H9 (cell line): ENCODE results near the gene IAH1. TPM values are rescaled to one million over a fixed set of nuclear protein-coding genes. Genes with fewer than 3 reads are reported as not detected.

ENCODE experiments used
- DNase-seq: peaks from one replicate; pipeline ENCODE4 v3.0.0-alpha.2; 2017
- H2AFZ ChIP-seq: one replicate; pipeline ENCODE4 v1.6.1; 2013; ENCODE audit warnings: mild to moderate bottlenecking, low read length, control low read depth, moderate library complexity
- H2AK5ac ChIP-seq: 2 replicates; pipeline ENCODE4 v1.6.1; 2013; ENCODE audit warnings: low read length, control low read depth, mixed read lengths; ENCODE audit not compliant: insufficient read length
- H2BK120ac ChIP-seq: one replicate; pipeline ENCODE4 v1.6.1; 2013; ENCODE audit warnings: low read depth, mild to moderate bottlenecking, low read length, control low read depth, inconsistent platforms; ENCODE audit not compliant: poor library complexity, severe bottlenecking
- H2BK12ac ChIP-seq: 2 replicates; pipeline ENCODE4 v1.6.1; 2013; ENCODE audit warnings: low read length, control low read depth, mixed read lengths, low read depth; ENCODE audit not compliant: insufficient read length
- H2BK15ac ChIP-seq: 2 replicates; pipeline ENCODE4 v1.6.1; 2013; ENCODE audit warnings: low read depth, low read length, control low read depth
- H2BK20ac ChIP-seq: one replicate; pipeline ENCODE4 v1.6.1; 2013; ENCODE audit warnings: low read depth, mild to moderate bottlenecking, low read length, control low read depth, inconsistent platforms; ENCODE audit not compliant: poor library complexity, severe bottlenecking
- H2BK5ac ChIP-seq: 2 replicates; pipeline ENCODE4 v1.6.1; 2013; ENCODE audit warnings: low read length, control low read depth, mixed read lengths; ENCODE audit not compliant: insufficient read length
- H3K14ac ChIP-seq: 2 replicates; pipeline ENCODE4 v1.6.1; 2013; ENCODE audit warnings: low read length, control low read depth; ENCODE audit not compliant: insufficient read depth
- H3K18ac ChIP-seq: 2 replicates; pipeline ENCODE4 v1.6.1; 2013; ENCODE audit warnings: low read depth, mild to moderate bottlenecking, mixed read lengths, low read length, control low read depth; ENCODE audit not compliant: insufficient read length
- H3K23ac ChIP-seq: 2 replicates; pipeline ENCODE4 v1.6.1; 2013; ENCODE audit warnings: low read length, control low read depth, mixed read lengths, low read depth; ENCODE audit not compliant: insufficient read length
- H3K23me2 ChIP-seq: 2 replicates; pipeline ENCODE4 v1.6.1; 2013; ENCODE audit warnings: low read depth, mild to moderate bottlenecking, mixed read lengths, low read length, control low read depth; ENCODE audit not compliant: insufficient read length, poor library complexity, severe bottlenecking
- H3K27ac ChIP-seq: 2 replicates; pipeline ENCODE4 v1.5.1; 2013; ENCODE audit warnings: low read length, control low read depth, mixed read lengths, low read depth; ENCODE audit not compliant: insufficient read length
- H3K27me3 ChIP-seq: 2 replicates; pipeline ENCODE4 v1.6.1; 2013; ENCODE audit warnings: low read length, control low read depth, inconsistent platforms; ENCODE audit not compliant: insufficient read depth
- H3K4ac ChIP-seq: 2 replicates; pipeline ENCODE4 v1.6.1; 2013; ENCODE audit warnings: low read depth, mild to moderate bottlenecking, control low read depth, inconsistent platforms, low read length, moderate library complexity
- H3K4me1 ChIP-seq: 2 replicates; pipeline ENCODE4 v1.6.1; 2013; ENCODE audit warnings: low read length, control low read depth, inconsistent platforms; ENCODE audit not compliant: insufficient read depth
- H3K4me2 ChIP-seq: 2 replicates; pipeline ENCODE4 v1.6.1; 2013; ENCODE audit warnings: low read length, control low read depth, mixed read lengths; ENCODE audit not compliant: insufficient read length, insufficient read depth
- H3K56ac ChIP-seq: 2 replicates; pipeline ENCODE4 v1.6.1; 2013; ENCODE audit warnings: low read depth, mild to moderate bottlenecking, mixed read lengths, low read length, control low read depth; ENCODE audit not compliant: insufficient read length
- H3K79me1 ChIP-seq: 2 replicates; pipeline ENCODE4 v1.6.1; 2013; ENCODE audit warnings: low read depth, mild to moderate bottlenecking, moderate library complexity, low read length, control low read depth, inconsistent platforms; ENCODE audit not compliant: insufficient read depth, poor library complexity, severe bottlenecking
- H3K79me2 ChIP-seq: 2 replicates; pipeline ENCODE4 v1.6.1; 2013; ENCODE audit warnings: low read length, control low read depth, inconsistent platforms; ENCODE audit not compliant: insufficient read depth
- H3K9ac ChIP-seq: 2 replicates; pipeline ENCODE4 v1.6.1; 2013; ENCODE audit warnings: low read length, control low read depth, mixed read lengths; ENCODE audit not compliant: insufficient read length; ENCODE audit errors: extremely low read depth
- H3K9me3 ChIP-seq: one replicate; pipeline ENCODE4 v1.6.1; 2013; ENCODE audit warnings: low read depth, low read length, inconsistent platforms; ENCODE audit not compliant: control insufficient read depth
- H3T11ph ChIP-seq: one replicate; pipeline ENCODE4 v1.6.1; 2013; ENCODE audit warnings: mild to moderate bottlenecking, low read length, control low read depth, inconsistent platforms
- H4K20me1 ChIP-seq: one replicate; pipeline ENCODE4 v1.6.1; 2013; ENCODE audit not compliant: control insufficient read depth, insufficient read length, insufficient read depth
- H4K5ac ChIP-seq: 2 replicates; pipeline ENCODE4 v1.6.1; 2013; ENCODE audit warnings: low read depth, mild to moderate bottlenecking, mixed read lengths, low read length, control low read depth; ENCODE audit not compliant: insufficient read length
- H4K8ac ChIP-seq: replicated peaks from 2 replicates; pipeline ENCODE4 v1.6.1; 2013; ENCODE audit warnings: low read length, control low read depth, mixed read lengths, low read depth; ENCODE audit not compliant: insufficient read length
- H4K91ac ChIP-seq: 2 replicates; pipeline ENCODE4 v1.6.1; 2013; ENCODE audit warnings: low read depth, mild to moderate bottlenecking, moderate library complexity, mixed read lengths, low read length, control low read depth; ENCODE audit not compliant: insufficient read length
- H3K27ac Mint-ChIP-seq, 3 experiments: 2 replicates in 2 of 3; 3 replicates in 1 of 3; pipeline ENCODE4 v1.8.0; 2020 to 2021; ENCODE audit warnings: mixed read lengths in 3 of 3, mild to moderate bottlenecking in 1 of 3, moderate library complexity in 1 of 3
- H3K27me3 Mint-ChIP-seq: 2 replicates; pipeline ENCODE4 v1.8.0; 2021; ENCODE audit warnings: low read depth, mild to moderate bottlenecking, moderate library complexity, mixed read lengths
- H3K36me3 Mint-ChIP-seq, 3 experiments: 2 replicates in 2 of 3; 3 replicates in 1 of 3; pipeline ENCODE4 v1.8.0; 2020 to 2021; ENCODE audit warnings: low read depth in 3 of 3, mixed read lengths in 3 of 3; ENCODE audit not compliant: insufficient read depth in 1 of 3
- H3K4me1 Mint-ChIP-seq, 2 experiments: 2 replicates each; pipeline ENCODE4 v1.8.0; 2020; ENCODE audit warnings: mixed read lengths in 2 of 2
- H3K4me3 Mint-ChIP-seq, 2 experiments: 2 replicates in 1 of 2; 3 replicates in 1 of 2; pipeline ENCODE4 v1.8.0; 2020 to 2021; ENCODE audit warnings: mild to moderate bottlenecking in 2 of 2, mixed read lengths in 2 of 2, moderate library complexity in 1 of 2
- H3K9me3 Mint-ChIP-seq, 2 experiments: 2 replicates in 1 of 2; 3 replicates in 1 of 2; pipeline ENCODE4 v1.8.0; 2020; ENCODE audit warnings: mild to moderate bottlenecking in 2 of 2, mixed read lengths in 2 of 2, moderate library complexity in 1 of 2
- WGBS: extraction: QIAGEN DNeasy Blood & Tissue Kit; methylation state at CpG from one replicate; pipeline ENCODE4 v1.1.7; 2013; ENCODE audit warnings: missing lambda C conversion rate, low lambda C conversion rate, mixed read lengths; ENCODE audit not compliant: insufficient read length; ENCODE audit errors: extremely low coverage; 5-methylcytosine and 5-hydroxymethylcytosine counted together
- total RNA-seq: library from RNA; stranded (reverse); gene quantifications from 2 replicates; pipeline ENCODE4 v1.2.1, GENCODE V29; 2021
- TF ChIP-seq, protein P1 (sequence below): fragments of 200-600 bp; sonication (generic); conservative IDR thresholded peaks from 3 replicates; pipeline ENCODE4 v1.8.0; 2021; ENCODE audit warnings: antibody characterized with exemption, mild to moderate bottlenecking

Gene IAH1
- total RNA-seq, 1 experiment from 2014 or later, result 25.6 TPM

DNA sequence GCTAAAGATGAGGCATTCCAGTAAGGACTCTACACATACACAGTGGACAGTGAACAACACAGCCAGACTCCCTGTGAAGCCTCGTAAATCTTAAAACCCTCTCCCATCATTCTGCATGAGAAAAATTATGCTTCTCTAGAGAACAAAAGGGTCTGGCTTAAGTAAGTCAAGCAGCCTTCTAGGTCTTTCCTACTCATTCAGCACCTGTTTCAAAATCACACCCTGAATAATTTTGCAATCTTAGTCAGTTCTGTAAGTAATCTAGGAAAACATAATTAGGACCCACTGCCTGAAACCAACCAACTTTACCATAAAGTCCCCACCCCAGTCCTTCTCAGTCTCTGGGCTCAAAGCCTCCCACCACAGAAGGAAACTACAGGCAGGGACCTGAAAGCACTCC lies 19.7 kb downstream of the IAH1 start:
- Histone ChIP-seq H3K23ac (no peak overlapping the region), H3K14ac (no peak overlapping the region), H3K27me3 (no peaks in the 10 kb centered on the region), H4K20me1 (no peaks in the 10 kb centered on the region), H3K4me2 (no peak overlapping the region), H2AFZ (no peak overlapping the region), H3K9ac (no peak overlapping the region), H3K9me3 (no peaks in the 10 kb centered on the region), H3K56ac (no peak overlapping the region), H4K91ac (no peak overlapping the region), H3T11ph (no peak overlapping the region), H3K27ac (no peak overlapping the region), H2BK15ac (no peak overlapping the region), H4K5ac (no peak overlapping the region), H2BK120ac (no peak overlapping the region), H3K4ac (no peak overlapping the region), H3K4me1 (no peaks in the 10 kb centered on the region), H3K79me2 (no peaks in the 10 kb centered on the region), H2BK20ac (no peak overlapping the region), H4K8ac (no peak overlapping the region), H2BK12ac (no peak overlapping the region), H2BK5ac (no peak overlapping the region), H3K18ac (no peak overlapping the region), H3K23me2 (no peaks in the 10 kb centered on the region), H2AK5ac (no peak overlapping the region), H3K79me1 (no peaks in the 10 kb centered on the region)
- DNase-seq, result no peak
- WGBS, result no CpG with 5 or more reads among the region's 1 CpG
- TF ChIP-seq, protein P1, sequence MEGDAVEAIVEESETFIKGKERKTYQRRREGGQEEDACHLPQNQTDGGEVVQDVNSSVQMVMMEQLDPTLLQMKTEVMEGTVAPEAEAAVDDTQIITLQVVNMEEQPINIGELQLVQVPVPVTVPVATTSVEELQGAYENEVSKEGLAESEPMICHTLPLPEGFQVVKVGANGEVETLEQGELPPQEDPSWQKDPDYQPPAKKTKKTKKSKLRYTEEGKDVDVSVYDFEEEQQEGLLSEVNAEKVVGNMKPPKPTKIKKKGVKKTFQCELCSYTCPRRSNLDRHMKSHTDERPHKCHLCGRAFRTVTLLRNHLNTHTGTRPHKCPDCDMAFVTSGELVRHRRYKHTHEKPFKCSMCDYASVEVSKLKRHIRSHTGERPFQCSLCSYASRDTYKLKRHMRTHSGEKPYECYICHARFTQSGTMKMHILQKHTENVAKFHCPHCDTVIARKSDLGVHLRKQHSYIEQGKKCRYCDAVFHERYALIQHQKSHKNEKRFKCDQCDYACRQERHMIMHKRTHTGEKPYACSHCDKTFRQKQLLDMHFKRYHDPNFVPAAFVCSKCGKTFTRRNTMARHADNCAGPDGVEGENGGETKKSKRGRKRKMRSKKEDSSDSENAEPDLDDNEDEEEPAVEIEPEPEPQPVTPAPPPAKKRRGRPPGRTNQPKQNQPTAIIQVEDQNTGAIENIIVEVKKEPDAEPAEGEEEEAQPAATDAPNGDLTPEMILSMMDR, result no peak
- Mint-ChIP-seq H3K4me3 (no peak overlapping the region), H3K4me1 (no peaks in the 10 kb centered on the region; a peak in 1 of 4 replicates), H3K9me3 (no peaks in the 10 kb centered on the region), H3K27me3 (no peaks in the 10 kb centered on the region), H3K27ac (no peak overlapping the region), H3K36me3 (peaks cover 17 to 70% (median 62%) of the 10 kb centered on the region in 3 experiments)
